Stimulated activated CD8-positive, alpha-beta memory T cell treated with anti-CD3 and anti-CD28 coated beads, Interleukin-7, amount 100 ng/mL, for 4 hours (primary cell): Measurements from ENCODE around the gene GIMAP8.

ENCODE experiments used
- DNase-seq, 2 donors: peaks; one replicate each; pipeline ENCODE4 v3.0.0-alpha.2; 2020; ENCODE audit warnings: low read depth in 2 of 2

The GIMAP8 gene

GRCh38 chr7:150411606-150412005, 38.8 kb upstream of the GIMAP8 start:
- DNase-seq, result no peak

DNA sequence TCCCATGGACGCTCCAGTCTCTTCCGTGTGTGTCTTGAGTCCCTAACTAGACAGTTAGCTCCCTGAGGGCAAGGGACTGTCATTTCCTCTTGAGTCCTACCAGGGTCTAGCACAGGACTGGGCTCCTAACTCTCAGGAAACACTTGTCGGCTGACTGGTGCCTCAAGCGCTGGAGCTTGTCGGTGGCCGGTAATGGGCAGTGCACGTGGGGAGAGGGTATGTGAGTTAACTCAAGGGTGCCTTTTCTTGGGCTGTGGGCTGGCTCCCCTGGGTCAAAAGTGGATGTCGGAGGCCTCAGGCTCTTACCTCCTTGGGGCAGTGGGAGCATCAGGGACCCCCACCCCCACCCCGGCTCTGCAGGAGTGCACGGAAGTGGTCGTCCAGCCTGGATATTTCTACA, 38.4 kb upstream of the GIMAP8 start:
- no peak for DNase-seq

- DNase-seq, result no peak
Measured at GRCh38 chr7:150412518-150413488, 37.6 kb upstream of the GIMAP8 start.

DNA sequence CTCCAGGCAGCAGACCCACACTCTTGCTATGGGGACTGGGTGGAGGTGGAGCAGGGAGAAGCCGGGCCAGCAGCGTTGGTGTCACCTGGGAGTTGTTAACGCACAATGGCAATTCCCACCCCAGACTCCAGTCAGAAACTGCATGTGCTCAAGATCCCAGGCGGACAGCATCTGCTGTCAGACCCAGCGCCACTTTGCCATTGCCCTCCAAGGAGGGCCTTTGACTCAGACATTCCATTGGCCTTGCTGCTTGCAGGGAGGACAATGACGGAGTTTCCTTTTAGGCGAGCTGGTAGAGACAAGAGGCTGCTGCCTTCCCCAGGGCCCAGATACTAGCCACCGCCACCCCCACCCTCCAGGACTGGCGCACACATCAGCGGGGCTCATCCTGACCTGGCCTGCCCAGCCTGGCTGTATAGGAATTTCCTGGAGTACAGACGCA, 36.8 kb upstream of the GIMAP8 start:
- no peak for DNase-seq

GRCh38 chr7:150415161-150416153, 35.0 kb upstream of the GIMAP8 start:
- DNase-seq, result no peak

- no peak for DNase-seq
Measured at GRCh38 chr7:150417239-150417638, 33.2 kb upstream of the GIMAP8 start.

GRCh38 chr7:150417863-150418262, 32.6 kb upstream of the GIMAP8 start:
- DNase-seq, result no peak

GRCh38 chr7:150420242-150420641, 30.2 kb upstream of the GIMAP8 start:
- no peak for DNase-seq

DNA sequence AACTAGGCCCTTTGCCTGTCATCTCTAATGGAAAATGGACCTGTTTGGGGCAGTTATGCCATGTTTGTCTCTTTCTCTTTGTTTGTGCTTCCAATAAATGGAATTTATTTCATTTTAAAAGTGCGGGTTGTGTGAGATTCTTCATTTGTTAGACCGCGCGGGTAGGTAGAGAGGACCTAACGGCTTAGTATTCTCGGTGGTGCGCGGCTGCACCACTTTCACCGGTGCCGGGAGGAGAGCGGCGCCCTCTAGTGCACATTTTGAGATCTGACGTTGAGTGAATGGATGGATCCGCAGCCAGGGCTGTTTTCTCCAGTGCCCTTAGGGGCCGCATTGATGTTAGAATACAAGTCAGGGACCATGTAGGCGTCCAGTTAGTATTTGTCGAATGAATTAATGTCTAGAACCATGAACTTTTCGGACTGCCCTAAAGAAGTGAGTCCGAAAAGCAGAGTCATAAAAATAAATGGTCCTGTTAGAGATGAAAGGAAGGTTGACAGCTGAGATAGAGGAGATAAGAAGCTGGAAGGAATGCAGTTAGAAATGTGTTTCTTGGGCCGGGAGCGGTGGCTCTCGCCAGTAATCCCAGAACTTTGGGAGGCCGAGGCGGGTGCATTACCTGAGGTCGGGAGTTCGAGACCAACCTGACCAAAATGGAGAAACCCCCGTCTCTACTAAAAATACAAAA, 29.3 kb upstream of the GIMAP8 start:
- peak; percentile 72 to 74 for DNase-seq

- no peak for DNase-seq
Measured at GRCh38 chr7:150421831-150422230, 28.6 kb upstream of the GIMAP8 start.

DNA sequence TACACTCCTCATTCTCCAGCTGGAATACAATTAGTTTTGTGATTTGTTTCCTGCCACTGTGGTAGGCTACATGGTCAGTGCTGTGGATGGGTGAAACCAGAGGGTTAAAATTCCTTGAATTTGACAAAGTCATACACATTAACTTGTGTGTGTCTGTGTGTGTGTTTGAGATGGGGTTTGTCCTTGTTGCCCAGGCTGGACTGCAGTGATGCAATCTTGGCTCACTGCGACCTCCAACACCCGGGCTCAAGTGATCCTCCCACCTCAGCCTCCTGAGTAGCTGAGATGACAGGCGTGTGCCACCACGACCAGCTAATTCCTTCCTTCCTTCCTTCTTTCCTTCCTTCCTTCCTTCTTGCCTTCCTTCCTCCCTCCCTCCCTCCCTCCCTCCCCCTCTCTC, 24.8 kb upstream of the GIMAP8 start:
- no peak for DNase-seq

- no peak for DNase-seq
Measured at GRCh38 chr7:150428671-150429451, 21.6 kb upstream of the GIMAP8 start.

DNA sequence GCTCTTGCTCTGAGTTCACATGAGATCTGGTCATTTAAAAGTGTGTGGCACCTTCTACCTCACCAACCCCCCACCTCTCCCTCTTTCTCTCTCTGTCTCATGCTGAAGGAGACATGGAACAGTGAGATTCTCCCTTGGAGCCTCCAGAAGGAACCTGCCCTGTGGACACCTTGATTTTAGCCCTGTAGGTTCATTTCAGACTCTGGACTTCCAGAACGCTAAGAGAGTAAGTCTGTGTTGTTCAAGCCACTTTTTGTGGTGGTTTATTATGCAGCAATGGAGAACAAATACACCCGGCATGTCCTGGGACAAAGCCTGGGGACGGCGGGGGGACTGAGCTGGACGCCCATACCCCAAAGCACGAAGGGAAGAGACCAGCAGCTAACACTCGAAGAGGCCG, 20.7 kb upstream of the GIMAP8 start:
- no peak for DNase-seq

GRCh38 chr7:150430465-150431085, 19.9 kb upstream of the GIMAP8 start:
- DNase-seq, result no peak

DNA sequence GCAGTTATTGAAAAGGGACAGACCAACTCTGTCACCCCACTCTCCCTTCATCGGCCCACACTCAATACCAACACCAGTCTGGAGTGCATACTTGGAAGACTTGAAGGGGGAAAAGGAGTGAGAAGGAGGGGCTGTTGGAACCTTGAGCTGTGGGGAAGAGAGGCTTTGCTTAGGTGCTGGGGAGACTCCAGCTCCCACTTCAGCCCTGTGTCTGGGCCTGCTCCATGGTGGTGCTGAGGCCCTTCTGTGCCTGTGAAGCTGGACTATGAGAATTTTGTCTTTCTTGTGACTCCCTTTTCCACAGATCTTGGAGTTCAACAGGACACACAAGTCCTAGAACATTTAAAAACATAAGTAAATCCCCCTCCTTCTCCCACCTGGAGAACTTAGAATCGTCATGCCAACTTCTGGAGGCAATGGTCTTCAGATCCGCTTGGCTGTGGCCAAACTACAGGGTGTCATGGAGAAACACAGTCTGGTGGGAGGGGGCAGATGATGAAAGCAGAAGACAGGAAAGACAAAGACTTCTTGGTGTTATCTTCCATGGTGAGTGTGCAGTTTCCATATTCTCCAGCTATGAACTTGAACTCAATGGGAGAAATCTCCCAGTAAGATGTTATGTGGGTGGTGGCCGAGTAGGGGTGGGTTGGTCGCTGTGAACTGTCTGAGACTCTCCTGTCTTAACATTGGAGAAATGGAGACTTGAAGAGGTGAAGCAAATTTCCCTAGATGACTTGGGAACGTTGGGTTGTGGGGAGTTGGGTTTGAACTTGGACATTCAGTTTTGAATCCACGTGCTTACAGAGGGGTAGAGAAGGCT, 18.4 kb upstream of the GIMAP8 start:
- DNase-seq, result no peak

DNA sequence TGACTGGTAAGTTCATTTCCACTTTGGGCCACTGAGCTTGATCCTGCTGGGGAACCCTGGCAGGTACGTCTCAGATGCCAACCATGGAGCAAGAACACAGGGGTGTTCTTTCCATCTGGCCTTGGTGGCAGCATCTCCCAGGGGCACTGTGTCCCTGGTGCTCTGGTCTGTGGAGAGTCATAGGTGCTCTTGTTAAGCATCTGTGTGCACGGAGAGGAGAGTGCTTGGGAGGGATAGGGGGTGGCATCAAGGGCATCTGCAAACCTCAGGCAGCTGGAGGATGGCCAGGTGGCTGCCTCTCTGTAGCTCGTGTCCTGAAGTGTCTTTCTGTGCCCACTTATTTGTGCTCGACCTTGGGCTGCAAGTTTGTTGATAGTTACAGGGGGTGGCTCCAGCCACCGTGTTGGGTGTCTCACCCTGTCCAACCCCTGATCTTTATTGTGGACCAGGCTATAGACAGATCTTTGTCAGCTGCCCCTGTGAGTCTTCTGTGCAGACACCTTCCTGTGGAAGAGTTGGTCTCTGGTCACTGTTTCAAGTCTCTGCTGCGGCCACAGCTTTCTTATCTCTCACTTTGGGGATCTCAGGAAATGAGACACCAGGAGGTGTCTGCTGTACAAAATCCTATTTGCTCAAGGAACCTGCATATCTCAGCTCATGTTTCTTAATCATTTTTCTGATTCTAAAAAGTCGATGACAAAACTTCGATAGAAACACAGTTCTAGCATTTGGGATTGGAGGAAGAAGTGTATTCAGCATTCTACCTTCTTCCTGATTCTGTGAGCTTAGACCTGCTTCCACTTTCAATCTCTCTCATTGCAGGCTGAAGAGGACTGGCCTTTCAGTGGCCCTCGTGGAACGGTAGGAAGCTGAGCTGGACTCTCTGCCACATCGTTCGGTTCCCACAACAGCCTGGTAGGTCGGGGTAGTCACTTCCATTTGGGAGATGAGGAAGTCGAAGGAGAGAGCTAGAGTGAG, 17.2 kb upstream of the GIMAP8 start:
- no peak for DNase-seq

- no peak for DNase-seq
Measured at GRCh38 chr7:150434240-150434639, 16.2 kb upstream of the GIMAP8 start.

DNA sequence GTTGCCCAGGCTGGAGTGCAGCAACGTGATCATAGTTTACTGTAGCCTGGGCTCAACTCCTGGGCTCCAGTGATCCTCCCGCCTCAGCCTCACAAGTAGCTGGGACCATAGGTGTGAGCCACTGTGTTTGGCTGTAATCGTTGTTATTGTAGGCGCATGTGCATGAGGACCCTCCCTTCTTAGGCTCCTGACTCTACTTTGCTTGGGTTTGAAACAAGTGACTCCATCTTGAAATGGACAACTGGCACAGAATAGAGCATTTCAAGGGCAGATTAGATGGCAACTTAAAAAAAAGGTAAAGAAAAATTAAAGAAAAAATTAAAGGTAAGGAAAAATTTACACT, 15.4 kb upstream of the GIMAP8 start:
- no peak for DNase-seq
